Measurements from ENCODE around the gene CSMD2. TPM values are rescaled to one million over a fixed set of nuclear protein-coding genes. Genes with fewer than 3 reads are reported as not detected.

CSMD2 gene
- total and polyA plus RNA-seq, 2 of the 4 experiments (the other 2 are of a cell fraction), result under 0.01 to 0.36 TPM

GRCh38 chr1:33616780-33617179, 548.2 kb downstream of the CSMD2 start:
- no peak overlapping the region for H2BK15ac ChIP-seq (ENCODE audit: low read depth, low read length)
- peaks cover 8% of the 10 kb centered on the region for H3K27me3 ChIP-seq (ENCODE audit: control insufficient read depth, insufficient read depth, low read length)
- DNase-seq (no peak), ATAC-seq (ENCODE audit: low read depth) (no peak)
- no peak overlapping the region for H2AK5ac ChIP-seq (ENCODE audit: low read depth, low read length)
- H4K91ac ChIP-seq (ENCODE audit: insufficient read depth, low read depth, low read length), result no peak overlapping the region
- H3K23ac ChIP-seq (ENCODE audit: low read depth, low read length), result no peak overlapping the region
- no peaks in the 10 kb centered on the region for H3K4me1 ChIP-seq (ENCODE audit: control insufficient read depth, insufficient read depth, low read length)
- no TSS peak for BruUV-seq (replicated peaks)
- no peaks in the 10 kb centered on the region for H3K36me3 ChIP-seq (ENCODE audit: control insufficient read depth, insufficient read depth, low read length)
- no peak overlapping the region for H2AK9ac ChIP-seq (replicated peaks; ENCODE audit: low read depth, low read length, poor library complexity)
- no peaks in the 10 kb centered on the region for H3K9me1 ChIP-seq (ENCODE audit: insufficient read depth, low read length)
- H3K4me3 ChIP-seq (ENCODE audit: insufficient read depth, low read depth, low read length), result no peak overlapping the region
- no peak overlapping the region for H4K5ac ChIP-seq (ENCODE audit: low read depth, low read length)
- H3K9me3 ChIP-seq (ENCODE audit: control insufficient read depth, insufficient read depth, low read length), result no peaks in the 10 kb centered on the region
- no peak overlapping the region for H2BK5ac ChIP-seq (ENCODE audit: low read depth, low read length, poor library complexity, severe bottlenecking)
- no peaks in the 10 kb centered on the region for H3K79me1 ChIP-seq (ENCODE audit: low read depth in 1 of 2, low read length in 2 of 2)
- WGBS, 2 experiments (ENCODE audit: extremely low coverage in 2 of 2, insufficient read length in 1 of 2), result 90% methylated on average over 2 of the region's 6 CpGs; no CpG with 5 or more reads in 1 of the 2 experiments
- TF ChIP-seq RCOR1 (IDR thresholded peaks at IDR 0.05; ENCODE audit: insufficient replicate concordance, low read length) (no peak), RFX5 (IDR thresholded peaks at IDR 0.05; ENCODE audit: low read depth, low read length) (no peak), SMC3 (IDR thresholded peaks at IDR 0.05; ENCODE audit: low read depth, low read length) (no peak), RAD21 (IDR thresholded peaks at IDR 0.05; ENCODE audit: low read length) (no peak), POLR2A (IDR thresholded peaks at IDR 0.05; ENCODE audit: low read depth, low read length) (no peak), MAFK (IDR thresholded peaks at IDR 0.05; ENCODE audit: low read depth, low read length) (no peak)
- no peak overlapping the region for H2AFZ ChIP-seq (replicated peaks; ENCODE audit: low read length, poor library complexity)
- no peak overlapping the region for H2BK120ac ChIP-seq (ENCODE audit: low read depth, low read length)
- no peak overlapping the region for H2BK20ac ChIP-seq (ENCODE audit: low read depth, low read length)
- ChIA-PET CTCF (interaction anchor here (1.9 kb wide), 1 partner anchor 16 kb away, joined by 7 read pairs; no protein-coding TSS in a partner anchor), POLR2A (ENCODE audit: unreplicated experiment) (no interaction called here)
- no peak overlapping the region for H3K9ac ChIP-seq (ENCODE audit: low read depth, low read length)
- no peak overlapping the region for H4K8ac ChIP-seq (ENCODE audit: low read depth in 2 of 2, low read length in 2 of 2)
- dilution Hi-C loops (cut with HindIII; ENCODE audit: low sequenced_read_pairs, unreplicated experiment), result no loop called here
- no peak overlapping the region for H3K56ac ChIP-seq (ENCODE audit: extremely low read depth, insufficient read depth, low read length)
- H3K4me2 ChIP-seq (ENCODE audit: low read depth, low read length), result no peak overlapping the region
- intact Hi-C loops (cut with micrococcal nuclease), result no loop called here
- no peak overlapping the region for H3K4ac ChIP-seq (ENCODE audit: low read depth, low read length)
- no peak overlapping the region for H3K14ac ChIP-seq (replicated peaks; ENCODE audit: low read depth, low read length)
- H3K18ac ChIP-seq (ENCODE audit: low read depth, low read length), result no peak overlapping the region
- no peak overlapping the region for H3K27ac ChIP-seq (ENCODE audit: insufficient read depth, low read length)
- no peaks in the 10 kb centered on the region for H4K20me1 ChIP-seq (ENCODE audit: insufficient read depth, low read length)
- in situ Hi-C loops (cut with MboI; ENCODE audit: low sequenced_read_pairs), result loop anchor here (10.0 to 25.0 kb wide), 3 partner anchors 322 to 529 kb away; partner anchors contain the start of gene AZIN2
